NCI-H1092 (cell line): ENCODE data around the gene SAP30BP.

Experiments used
- DNase-seq: peaks from one replicate; lab custom pipeline; 2025; lab: John Stamatoyannopoulos, UW

SAP30BP gene

GRCh38 chr17:75719732-75720131 lies 52.6 kb downstream of the SAP30BP start:
- DNase-seq: no peak

GRCh38 chr17:75720656-75721462 lies 53.7 kb downstream of the SAP30BP start, which contains the start of gene ITGB4:
ITGB4 (plus strand) TSS chr17:75721459; CDS start chr17:75724704, 3,245 bp downstream.
- no peak for DNase-seq

DNA sequence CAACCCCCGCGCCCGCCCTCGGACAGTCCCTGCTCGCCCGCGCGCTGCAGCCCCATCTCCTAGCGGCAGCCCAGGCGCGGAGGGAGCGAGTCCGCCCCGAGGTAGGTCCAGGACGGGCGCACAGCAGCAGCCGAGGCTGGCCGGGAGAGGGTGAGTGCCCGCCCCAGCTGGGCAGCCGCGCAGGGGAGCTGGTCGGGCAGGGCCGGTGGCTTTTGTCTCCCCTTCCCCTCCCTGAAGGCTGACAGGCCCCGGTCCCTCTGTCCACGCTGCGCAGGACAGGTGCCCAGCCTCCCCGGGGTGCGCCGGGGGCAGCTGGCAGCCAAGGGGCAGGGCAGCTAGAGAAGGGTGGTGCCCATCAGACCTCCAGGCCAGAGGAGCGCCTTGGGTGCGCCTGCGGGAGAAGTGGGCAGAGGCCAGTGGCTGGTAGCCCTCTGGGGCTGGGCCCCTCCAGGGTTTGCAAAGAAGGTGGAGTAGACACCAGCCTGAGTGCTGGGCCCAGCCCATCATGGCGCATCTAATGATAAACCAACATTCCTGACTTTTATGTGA lies 54.4 kb downstream of the SAP30BP start:
- no peak for DNase-seq

DNA sequence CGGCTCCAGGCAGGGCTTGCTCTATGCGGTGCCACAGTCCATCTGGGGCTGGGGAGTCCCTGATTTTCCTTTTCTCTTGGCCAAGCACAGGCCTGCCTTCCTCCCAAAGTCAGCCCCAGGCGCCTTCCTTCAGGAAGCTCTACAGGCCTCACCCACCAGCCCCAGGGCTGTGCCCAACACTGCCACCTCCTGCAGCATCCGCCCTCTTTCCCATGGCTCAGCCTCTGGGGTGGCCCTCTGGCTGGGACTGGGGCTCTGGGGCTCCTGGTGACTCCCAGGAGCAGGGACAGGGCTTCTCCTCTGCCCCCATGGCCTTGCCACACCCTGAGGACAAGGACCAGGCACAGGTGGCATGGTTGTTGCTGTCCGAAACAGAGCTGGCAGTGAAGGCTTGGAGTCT lies 54.9 kb downstream of the SAP30BP start:
- no peak for DNase-seq

DNA sequence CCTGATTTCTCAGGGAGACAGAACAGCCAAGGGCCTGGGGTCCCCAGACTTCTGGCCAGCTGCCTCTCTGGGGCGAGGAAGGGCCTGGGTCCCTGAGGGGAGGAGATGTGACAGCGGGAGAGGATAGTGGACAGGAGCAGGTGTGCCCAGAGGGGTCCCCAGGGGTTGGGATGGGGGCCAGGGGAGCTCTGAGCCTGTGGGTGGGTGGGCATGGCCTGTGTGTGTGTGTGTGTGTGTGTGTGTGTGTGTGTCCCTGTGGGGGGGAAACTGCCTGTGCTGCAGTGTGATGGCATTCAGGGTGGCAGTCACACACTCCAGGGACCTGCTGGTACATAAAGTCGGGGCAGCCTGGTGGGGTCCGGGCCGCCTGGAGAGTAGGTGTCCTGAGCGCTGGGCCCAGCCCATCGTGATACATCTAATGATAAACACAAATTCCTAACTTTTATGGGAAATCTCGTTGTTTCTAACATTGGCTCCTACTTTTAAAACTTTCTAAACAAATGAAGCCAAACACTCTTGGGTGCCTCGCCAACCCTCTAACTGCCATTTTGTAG lies 55.5 kb downstream of the SAP30BP start:
- no peak for DNase-seq

- no peak for DNase-seq
These were observed 56.2 kb downstream of the SAP30BP start for GRCh38 chr17:75723171-75723930.

DNA sequence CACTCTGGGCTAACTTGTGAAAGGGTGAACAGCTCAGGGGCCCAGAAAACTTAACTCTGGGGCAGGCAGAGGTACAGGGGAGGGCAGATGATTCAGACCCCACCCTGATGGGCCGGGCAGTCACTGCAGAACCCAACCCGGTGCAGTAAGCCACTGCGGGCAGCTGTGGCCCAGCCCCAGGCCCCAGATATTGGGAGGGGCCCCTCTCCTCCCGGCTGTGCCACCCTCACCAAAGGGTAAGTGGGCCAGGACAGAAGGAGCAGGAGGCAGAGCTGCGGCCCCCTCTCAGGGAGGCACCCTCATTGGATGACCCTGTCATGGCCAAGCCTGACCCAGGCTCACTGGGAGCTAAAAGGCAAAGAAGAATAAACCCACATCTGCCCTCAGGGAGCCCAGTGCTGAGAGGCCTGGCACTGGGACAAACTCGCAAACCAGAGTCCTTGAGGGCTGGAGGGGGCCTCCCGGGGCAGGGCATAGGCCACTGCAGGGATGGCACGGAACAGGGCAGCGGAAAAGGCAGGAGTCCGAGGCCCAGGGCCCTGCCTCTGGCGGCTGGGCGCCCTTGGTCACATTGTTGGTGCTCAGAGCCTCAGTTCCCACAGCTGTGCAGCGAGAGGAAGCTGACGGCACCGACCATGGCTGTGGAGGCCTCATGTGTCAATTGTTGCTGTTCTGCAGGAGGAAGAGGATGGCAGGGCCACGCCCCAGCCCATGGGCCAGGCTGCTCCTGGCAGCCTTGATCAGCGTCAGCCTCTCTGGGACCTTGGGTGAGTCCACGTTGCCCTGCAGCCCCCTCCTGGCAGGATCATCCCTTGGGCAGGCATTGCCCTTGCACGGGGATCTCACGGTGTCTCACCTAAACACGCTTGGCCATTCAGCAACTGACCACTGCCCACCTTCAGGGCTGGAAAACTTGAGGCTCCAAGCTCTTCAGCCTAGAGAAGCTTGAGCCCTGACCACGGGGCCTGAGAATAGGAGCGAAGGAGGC lies 57.2 kb downstream of the SAP30BP start:
- DNase-seq: no peak

DNA sequence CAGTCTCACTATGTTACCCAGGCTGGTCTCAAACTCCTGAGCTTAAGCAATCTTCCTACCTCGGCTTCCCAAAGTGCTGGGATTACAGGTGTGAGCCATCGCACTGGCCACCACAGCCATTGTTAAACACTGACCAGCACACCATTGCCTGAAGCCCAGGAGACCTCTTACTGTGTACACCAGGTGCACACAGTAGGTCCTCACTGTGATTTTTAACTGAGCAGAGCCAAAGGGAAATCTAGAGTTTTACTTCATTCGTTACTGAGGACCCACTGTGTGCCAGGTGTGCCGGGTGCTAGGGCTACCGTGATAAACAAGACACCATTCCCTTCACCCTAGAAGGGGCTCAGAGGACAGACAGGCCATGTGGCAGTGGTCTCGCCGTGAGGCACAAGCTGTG lies 58.4 kb downstream of the SAP30BP start:
- DNase-seq: no peak

DNA sequence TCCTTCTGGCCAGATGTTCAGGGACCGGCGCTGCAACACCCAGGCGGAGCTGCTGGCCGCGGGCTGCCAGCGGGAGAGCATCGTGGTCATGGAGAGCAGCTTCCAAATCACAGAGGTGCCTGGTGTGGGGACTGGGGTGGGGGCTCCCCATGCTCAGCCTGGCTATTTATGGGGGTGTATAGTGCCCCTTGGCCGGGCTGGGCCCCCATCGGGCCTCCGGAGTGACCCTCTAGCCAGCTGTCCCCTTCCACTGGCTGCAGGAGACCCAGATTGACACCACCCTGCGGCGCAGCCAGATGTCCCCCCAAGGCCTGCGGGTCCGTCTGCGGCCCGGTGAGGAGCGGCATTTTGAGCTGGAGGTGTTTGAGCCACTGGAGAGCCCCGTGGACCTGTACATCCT lies 60.3 kb downstream of the SAP30BP start:
- no peak for DNase-seq

- DNase-seq: no peak
These were observed 62.2 kb downstream of the SAP30BP start for GRCh38 chr17:75729351-75729750.

GRCh38 chr17:75730065-75730464 lies 62.9 kb downstream of the SAP30BP start:
- DNase-seq: no peak

DNA sequence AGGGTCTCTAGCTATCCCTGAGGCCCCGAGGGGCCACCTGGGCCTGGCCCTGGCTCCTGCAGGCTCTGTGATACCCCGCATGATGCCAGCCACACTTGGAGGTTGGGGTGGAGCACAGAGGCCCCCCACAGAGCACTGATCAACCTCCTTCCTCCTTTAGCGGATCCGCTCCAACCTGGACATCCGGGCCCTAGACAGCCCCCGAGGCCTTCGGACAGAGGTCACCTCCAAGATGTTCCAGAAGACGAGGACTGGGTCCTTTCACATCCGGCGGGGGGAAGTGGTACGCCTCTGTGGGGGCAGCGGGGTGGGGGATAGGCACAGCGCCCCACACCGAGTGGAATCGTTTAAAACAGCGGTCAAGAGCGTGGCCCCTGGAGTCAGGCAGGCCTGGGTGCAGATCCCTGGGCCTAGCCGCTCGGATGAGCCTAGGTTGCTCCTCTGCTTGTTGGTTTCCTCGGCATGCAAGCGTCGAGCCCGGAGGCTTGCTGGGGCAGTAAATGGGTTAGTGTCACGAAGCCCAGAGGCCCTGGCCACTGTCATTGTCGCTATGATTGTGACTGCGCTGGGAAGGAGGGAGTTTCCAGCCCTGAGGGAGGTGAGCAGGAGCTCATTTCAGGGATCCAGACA lies 64.1 kb downstream of the SAP30BP start:
- no peak for DNase-seq

- DNase-seq: no peak
These were observed 64.8 kb downstream of the SAP30BP start for GRCh38 chr17:75731716-75732498.

DNA sequence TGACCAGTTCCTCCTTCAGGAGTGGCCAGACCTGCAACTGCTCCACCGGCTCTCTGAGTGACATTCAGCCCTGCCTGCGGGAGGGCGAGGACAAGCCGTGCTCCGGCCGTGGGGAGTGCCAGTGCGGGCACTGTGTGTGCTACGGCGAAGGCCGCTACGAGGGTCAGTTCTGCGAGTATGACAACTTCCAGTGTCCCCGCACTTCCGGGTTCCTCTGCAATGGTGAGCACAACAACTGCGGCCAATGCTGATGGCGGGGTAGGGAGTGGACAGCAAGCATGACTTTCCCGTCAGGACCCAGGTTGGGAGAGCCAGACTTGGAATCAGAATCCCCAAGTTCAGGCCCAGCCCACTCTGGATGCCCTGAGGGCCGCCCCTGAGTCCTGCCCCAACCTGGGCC lies 66.3 kb downstream of the SAP30BP start:
- no peak for DNase-seq

DNA sequence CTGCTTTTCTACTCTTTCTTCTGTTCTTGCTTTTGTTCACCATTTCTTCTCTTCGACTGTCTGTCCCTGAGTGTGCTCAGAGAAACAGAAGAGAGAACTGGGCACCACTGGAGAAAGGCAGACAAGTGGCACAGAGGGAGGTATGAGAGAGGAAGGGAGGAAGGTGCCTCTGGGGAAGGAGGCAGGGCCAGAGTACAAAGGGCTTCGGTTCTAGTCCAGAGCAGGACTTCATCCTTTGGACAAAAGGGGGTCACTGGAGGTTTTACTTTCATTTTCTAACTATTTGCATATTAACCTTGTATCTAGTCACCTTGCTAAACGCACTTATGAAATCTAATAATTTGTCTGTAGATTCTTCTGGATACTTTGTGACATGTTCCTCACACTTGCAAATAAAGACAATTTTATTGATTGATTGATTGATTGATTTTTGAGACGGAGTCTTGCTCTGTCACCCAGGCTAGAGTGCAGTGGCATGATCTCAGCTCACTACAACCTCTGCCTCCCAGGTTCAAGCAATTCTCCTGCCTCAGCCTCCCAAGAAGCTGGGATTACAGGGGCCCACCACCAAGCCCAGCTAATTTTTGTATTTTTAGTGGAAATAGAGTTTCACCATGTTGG lies 67.6 kb downstream of the SAP30BP start:
- no peak for DNase-seq

DNA sequence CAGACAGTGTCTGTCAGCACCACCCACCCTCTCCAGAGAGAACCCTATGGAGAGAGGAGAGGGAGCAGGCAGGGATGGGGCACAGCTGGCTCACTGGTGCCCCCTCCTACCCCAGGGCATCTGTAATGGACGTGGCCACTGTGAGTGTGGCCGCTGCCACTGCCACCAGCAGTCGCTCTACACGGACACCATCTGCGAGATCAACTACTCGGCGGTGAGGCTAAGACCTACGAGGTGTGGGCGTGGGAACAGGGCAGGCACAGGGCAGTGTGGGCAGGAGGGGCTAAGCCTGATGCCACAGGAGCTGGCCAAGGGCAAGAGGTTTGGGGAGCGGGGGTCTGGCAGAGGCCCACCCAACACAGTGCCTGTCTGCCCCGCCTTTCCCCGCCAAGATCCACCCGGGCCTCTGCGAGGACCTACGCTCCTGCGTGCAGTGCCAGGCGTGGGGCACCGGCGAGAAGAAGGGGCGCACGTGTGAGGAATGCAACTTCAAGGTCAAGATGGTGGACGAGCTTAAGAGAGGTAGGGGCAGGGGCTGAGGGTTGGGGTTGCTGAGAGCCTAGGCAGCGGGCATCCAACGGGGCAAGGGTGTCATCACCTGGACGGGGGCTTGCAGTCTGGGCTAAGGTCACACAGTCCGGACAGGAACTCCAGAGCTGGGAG lies 69.2 kb downstream of the SAP30BP start:
- DNase-seq: no peak

GRCh38 chr17:75737133-75737962 lies 70.2 kb downstream of the SAP30BP start:
- DNase-seq: no peak

- DNase-seq: no peak
These were observed 71.2 kb downstream of the SAP30BP start for GRCh38 chr17:75738218-75738802.
